NCI-H1930 (cell line): Measurements from ENCODE around the gene BHLHE41.

ENCODE experiments used
- DNase-seq, 2 experiments: peaks; one replicate each; lab custom pipeline; 2025; lab: John Stamatoyannopoulos, UW

The BHLHE41 gene

DNA sequence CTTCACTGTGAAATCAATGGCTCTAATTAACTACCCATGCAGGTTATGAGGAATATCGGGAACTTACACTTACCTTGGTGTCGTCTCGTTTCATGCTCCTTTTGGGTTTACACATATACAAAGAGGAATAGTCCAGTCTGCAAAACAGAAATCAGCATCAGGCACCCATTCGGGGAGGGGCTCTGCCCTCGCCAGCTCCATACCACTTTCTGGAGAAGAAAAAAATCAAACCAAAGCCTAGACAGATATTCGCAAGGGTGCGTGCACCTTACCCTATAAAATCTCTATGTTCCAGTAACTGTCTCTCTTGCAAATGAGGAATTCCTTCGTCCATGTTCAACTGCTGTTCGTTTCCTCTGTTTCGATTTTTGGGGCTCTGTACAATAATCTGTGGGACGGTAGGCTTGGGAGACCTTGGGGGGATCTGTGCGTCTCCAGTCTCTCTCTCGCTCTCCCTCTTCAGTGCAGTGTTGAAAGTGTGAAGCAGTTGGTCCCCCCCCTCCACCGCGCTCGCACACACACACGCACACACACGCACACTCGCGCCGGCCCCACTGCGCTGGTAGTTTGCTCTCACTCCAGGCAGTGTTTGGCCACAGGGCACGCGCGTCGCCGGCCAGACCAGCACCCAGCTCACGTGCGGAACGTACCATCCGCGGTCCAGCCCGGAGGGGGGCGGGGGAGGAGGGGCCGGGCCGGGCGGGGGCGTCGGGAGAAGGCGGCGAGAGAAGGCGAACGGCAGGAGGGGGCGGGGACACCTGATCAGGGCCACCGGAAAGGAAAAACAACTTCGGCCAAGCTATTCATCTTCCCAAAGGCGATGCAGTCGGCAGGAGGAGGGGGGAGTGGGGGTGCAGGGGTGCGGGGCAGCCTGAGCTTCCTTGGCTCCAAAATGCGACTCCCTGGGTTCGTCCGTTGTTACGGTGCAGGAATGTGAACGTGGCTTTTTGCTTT, at the start of gene BHLHE41:
Gene BHLHE41 (minus strand): TSS at position 592 of the 954 bp plus-strand sequence. CDS start 258 bp downstream, at position 334.
- peak in 1 of 2 experiments; percentile 36 for DNase-seq

- DNase-seq, result no peak
These were observed 48.2 kb upstream of the BHLHE41 start for GRCh38 chr12:26172946-26173552.

DNA sequence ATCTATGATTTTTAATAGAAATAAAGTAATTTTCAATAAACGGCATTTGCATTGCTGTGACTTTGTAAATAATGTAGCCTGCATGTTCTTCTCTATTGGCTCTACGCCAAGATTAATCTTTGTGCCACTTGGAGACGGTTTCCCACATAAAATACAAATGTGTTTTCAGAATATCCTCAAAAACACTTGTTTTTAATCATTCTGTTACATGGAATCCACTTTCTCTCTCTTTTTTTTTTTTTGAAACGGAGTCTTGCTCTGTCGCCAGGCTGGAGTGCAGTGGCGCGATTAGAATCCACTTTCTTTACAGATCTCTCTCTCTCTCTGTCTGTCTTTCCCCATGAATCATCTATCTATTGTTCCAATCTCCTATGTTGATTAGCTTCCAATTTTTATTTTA, 47.7 kb upstream of the BHLHE41 start:
- DNase-seq, result no peak

GRCh38 chr12:26172013-26172412, 47.2 kb upstream of the BHLHE41 start:
- DNase-seq, result no peak

GRCh38 chr12:26164118-26164517, 39.3 kb upstream of the BHLHE41 start:
- DNase-seq, result no peak

GRCh38 chr12:26162905-26163304, 38.1 kb upstream of the BHLHE41 start:
- DNase-seq, result no peak

GRCh38 chr12:26162174-26162573, 37.3 kb upstream of the BHLHE41 start:
- DNase-seq, result no peak

- DNase-seq, result no peak
These were observed 33.4 kb upstream of the BHLHE41 start for GRCh38 chr12:26158078-26158764.

GRCh38 chr12:26157001-26157400, 32.2 kb upstream of the BHLHE41 start:
- DNase-seq, result no peak

GRCh38 chr12:26156201-26156871, 31.5 kb upstream of the BHLHE41 start:
- DNase-seq, result no peak

DNA sequence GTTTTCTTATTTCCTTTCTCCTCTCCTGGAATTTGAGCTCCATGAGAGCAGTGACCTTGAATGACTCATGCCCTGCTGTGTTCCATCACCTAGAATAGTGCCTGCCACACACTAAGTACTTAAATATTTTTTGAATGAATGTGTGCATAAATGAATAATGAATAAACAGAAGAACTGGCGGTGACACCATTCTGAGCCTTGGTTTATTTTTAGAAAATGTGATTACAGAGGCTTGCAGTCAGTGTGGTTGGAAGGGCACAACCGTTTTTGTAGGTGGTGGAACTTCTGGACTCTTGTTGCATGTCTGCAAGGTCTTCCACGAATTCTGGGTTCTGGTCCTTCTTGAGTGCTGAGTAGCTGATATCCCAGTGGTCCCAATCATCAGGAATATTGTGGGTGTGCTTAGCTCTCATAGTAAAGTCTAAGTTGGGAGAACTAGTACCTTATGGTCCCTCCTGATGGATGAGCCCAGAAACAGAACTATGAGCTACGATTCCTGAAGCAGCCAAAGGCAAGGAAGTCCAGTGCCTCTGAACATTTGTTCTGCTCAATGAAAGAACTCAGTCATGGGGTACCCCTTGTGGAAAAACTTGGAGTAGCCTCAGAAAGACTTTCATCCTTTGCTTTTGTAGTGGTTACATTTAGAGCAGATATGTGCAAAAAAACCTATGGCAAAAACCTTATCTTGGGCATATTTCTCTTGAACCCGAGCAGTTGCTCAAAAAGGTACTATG, 28.8 kb upstream of the BHLHE41 start:
- no peak for DNase-seq

DNA sequence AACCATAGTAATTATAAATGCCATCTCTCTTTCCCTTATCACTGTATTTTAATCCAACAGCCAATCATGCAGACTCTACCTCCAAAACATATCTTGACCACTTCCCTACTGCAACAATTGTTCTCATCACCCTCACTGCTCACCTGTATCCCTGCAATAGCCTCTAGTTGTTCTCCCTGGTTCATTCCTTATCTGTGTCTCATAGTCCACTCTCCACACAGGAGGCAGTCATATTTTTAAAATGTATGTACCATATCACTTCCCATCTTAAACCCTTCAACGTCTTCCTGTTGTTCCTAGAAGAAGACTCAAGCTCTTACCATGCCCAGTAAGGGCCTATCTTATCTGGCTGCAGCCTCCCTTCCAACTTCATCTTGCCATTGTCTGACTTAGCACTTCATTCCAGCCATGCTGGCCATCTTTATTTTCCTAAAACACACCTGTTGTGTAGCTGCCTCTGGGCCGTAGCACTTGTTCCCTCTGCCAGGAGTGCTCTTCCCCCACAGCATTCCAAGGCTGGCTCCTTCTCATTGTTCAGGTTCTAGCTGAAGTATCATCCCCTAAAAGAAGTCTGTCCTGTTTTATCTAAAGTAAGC, 27.8 kb upstream of the BHLHE41 start:
- DNase-seq, result no peak

- no peak for DNase-seq
These were observed 26.1 kb upstream of the BHLHE41 start for GRCh38 chr12:26150736-26151450.

- no peak for DNase-seq
These were observed 25.2 kb upstream of the BHLHE41 start for GRCh38 chr12:26149968-26150500.

- no peak for DNase-seq
These were observed 23.5 kb upstream of the BHLHE41 start for GRCh38 chr12:26148291-26148690.

GRCh38 chr12:26143291-26143690, 18.5 kb upstream of the BHLHE41 start:
- DNase-seq, result no peak

GRCh38 chr12:26138860-26139259, 14.0 kb upstream of the BHLHE41 start:
- DNase-seq, result no peak

- no peak for DNase-seq
These were observed 11.9 kb upstream of the BHLHE41 start for GRCh38 chr12:26136688-26137087.

- no peak for DNase-seq
These were observed 10.7 kb upstream of the BHLHE41 start for GRCh38 chr12:26135571-26135970.

DNA sequence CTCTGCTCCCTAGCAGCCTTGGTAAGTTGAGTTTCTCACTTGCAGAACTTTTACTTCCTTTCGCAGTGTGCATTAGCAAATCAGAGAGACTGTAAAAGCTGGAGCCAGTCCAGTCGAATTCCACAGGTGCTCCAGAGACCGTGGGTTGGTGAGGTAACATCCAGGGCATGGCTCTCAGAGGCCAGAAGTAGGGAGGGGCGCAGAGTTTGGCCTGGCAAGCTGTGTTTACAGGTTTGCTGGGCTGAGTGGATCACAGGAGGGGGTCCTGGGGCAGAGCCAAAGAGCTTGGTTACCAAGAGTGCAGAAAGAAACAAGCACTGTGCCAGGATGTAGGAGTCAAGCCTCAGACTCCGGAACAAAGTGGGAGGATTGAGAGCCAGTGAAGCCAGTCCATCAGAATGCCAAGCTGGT, 10.2 kb upstream of the BHLHE41 start:
- no peak for DNase-seq
